Rectal smooth muscle tissue (tissue), 1 donor: ENCODE data around the gene DAB1.

Source experiments
- H3K27ac ChIP-seq: one replicate; pipeline ENCODE4 v1.7.0; 2013; ENCODE audit warnings: low read depth, low read length, inconsistent platforms
- H3K27me3 ChIP-seq: one replicate; pipeline ENCODE4 v1.7.0; 2013; ENCODE audit warnings: low read length; ENCODE audit not compliant: control insufficient read depth, insufficient read depth
- H3K36me3 ChIP-seq: one replicate; pipeline ENCODE4 v1.7.0; 2013; ENCODE audit warnings: low read length; ENCODE audit not compliant: control insufficient read depth, insufficient read depth
- H3K4me1 ChIP-seq: one replicate; pipeline ENCODE4 v1.7.0; 2013; ENCODE audit warnings: low read length; ENCODE audit not compliant: control insufficient read depth, insufficient read depth
- H3K4me3 ChIP-seq: one replicate; pipeline ENCODE4 v1.7.0; 2013; ENCODE audit warnings: low read length
- H3K9ac ChIP-seq: one replicate; pipeline ENCODE4 v1.7.0; 2013; ENCODE audit warnings: low read length

The DAB1 gene

DNA sequence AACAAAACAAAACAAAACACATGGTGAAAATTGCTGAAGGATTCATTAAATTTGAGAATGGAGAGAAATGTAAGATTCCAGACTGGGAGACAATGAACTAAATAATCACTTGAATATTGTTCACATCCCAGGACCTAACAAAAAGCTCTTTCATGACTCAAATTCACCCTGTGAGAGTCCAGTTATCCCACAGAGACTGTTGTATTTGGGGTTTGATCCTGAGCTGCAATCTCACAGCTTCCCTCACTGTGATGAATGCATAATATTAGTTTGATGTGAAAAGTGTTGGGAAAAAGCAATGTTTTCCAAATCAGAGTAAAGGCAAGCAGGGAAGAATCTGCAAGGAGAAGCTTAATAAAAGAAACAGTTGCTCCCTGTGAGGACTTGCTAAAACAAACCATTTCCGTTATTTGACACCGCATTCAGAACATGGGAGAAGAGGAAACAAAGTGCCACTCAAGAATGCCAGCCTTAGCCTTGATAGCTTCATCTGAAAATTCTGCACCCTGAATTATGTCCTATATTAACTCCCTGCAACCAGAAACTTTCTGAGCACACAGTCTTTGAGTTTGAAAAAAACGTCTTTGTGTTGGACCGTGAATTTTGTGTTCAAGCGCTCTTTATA is 208.8 kb downstream of the DAB1 start:
- Histone ChIP-seq H3K27ac (no peak overlapping the region), H3K27me3 (no peaks in the 10 kb centered on the region), H3K36me3 (no peaks in the 10 kb centered on the region), H3K4me1 (no peaks in the 10 kb centered on the region), H3K9ac (no peak overlapping the region), H3K4me3 (no peak overlapping the region)

DNA sequence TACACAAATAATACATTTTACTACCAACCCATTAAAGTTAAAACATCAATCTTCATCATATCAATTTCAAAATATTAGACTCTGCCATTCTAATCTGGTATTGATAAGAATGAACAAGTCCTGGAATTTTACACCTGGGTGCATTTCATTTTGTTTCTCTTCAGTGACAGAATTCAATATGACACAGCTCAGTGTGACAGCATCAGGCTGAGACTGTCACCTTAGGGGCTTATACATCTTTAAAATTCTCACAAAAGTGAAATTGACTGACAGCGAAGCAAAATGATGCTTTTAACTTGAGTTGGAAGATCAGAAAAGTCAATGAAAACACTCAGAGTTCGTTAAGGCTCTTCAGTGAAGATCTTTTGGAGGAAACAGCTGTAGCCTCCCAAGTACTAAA is 213.0 kb downstream of the DAB1 start:
- no peak overlapping the region for H3K27ac ChIP-seq
- no peaks in the 10 kb centered on the region for H3K27me3 ChIP-seq
- H3K36me3 ChIP-seq: no peaks in the 10 kb centered on the region
- H3K4me1 ChIP-seq: no peaks in the 10 kb centered on the region
- H3K9ac ChIP-seq: no peak overlapping the region
- H3K4me3 ChIP-seq: no peak overlapping the region

DNA sequence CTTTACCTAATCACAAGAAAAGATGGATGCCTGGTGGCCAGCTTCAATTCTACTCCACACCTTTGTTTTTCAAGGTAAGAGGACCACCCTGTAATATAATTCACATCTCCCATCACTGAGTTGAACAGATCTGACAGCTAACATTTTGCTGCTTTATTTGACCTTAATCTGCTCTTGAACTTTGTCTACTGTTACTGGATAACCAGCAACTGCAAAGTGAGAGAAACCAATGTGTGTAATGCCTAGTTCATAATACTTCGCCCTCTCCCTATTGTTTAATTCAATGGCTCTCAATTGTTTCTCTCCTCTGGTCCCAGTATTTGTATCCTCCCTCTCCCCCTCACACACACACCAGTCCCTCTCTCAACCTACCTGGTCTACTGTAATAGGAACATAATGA is 214.4 kb downstream of the DAB1 start:
- Histone ChIP-seq H3K27me3 (no peaks in the 10 kb centered on the region), H3K9ac (no peak overlapping the region), H3K4me1 (no peaks in the 10 kb centered on the region), H3K4me3 (no peak overlapping the region), H3K27ac (no peak overlapping the region), H3K36me3 (no peaks in the 10 kb centered on the region)

DNA sequence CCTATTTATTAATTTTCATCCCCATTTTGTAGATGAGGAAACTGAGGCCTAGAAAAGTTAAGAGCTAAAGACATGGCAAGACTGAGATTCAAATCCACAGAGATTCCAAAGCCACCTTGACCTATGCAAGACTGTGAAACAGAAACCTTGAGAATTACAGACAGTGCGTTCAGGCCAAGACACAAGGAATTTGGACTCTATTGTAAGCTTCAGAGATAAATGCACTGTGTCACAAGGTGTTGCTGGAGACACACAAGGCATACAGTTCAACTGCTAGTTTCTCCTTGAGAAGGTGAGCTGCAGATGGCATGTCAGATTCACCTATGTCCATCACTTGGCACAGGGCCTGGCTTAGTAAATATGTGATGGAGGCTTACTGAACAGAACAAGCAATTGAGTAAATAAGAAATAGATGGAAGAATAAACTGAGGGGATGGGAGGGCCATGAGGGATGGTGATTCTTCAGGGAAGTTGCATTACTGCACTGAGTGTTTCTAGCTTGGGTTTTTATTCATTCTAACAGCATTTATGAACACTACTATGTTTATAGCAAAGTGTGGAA is 215.0 kb downstream of the DAB1 start:
- Histone ChIP-seq H3K4me3 (no peak overlapping the region), H3K4me1 (no peaks in the 10 kb centered on the region), H3K27ac (no peak overlapping the region), H3K36me3 (no peaks in the 10 kb centered on the region), H3K9ac (no peak overlapping the region), H3K27me3 (no peaks in the 10 kb centered on the region)

DNA sequence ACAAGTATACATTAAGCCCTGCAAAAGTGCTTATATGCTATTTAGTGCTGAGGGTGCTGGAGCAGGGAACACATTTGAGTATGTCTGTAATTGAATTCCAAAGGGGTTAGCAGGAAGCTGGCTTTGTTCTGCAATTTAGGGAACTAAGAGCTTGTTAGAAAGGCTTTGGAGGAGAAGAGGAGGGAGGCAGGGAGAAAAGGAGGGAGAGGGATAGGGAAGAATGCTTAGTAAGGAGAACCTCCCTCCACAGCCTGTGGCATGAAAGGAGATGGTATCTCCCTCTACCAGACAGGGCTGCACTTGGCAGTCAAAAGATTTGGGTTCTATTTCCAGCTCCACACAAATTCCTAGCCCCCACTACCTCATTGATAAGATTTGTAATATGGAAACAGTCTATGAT is 217.8 kb downstream of the DAB1 start:
- H3K4me1 ChIP-seq: no peaks in the 10 kb centered on the region
- no peak overlapping the region for H3K4me3 ChIP-seq
- no peak overlapping the region for H3K9ac ChIP-seq
- H3K36me3 ChIP-seq: no peaks in the 10 kb centered on the region
- H3K27me3 ChIP-seq: no peaks in the 10 kb centered on the region
- H3K27ac ChIP-seq: no peak overlapping the region

DNA sequence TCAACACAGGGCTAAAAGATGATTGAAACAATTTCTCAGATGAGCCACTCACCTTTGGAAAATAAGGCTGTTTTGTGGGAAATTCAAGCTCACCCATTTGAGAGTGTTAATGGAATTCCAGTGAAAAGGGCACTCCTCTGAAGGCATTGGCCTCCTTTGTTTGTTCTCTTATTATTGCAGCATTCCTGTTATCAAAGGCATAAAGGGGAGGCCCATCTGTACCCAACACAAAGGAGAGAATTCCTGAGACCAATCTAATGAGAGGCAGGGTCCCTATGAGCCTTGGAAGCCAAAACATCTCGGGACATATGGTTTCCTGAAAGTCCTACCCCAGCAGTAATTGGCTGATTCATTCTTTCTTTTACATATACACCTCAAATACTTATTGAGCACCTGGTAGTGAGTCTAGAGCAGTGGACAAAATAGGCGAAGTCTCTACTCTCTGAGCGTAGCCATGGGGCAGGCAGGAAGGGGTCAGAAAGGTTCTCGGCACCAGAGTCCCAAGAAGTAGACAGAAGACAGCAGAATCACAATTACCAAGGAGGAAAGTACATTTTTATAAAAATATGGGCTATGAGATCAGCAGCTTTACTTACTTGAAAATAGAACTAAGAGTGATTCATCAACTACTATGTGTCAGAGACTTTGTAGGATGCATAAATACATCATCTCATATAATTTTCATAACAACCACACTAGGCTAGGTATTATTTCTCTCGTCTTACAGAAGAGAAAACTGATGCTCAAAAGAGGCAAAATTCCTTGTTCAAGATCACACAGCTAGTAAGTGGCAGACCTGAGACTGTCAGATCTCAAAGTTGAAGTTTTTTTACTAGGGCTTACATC is 218.7 kb downstream of the DAB1 start:
- Histone ChIP-seq H3K36me3 (no peaks in the 10 kb centered on the region), H3K27ac (no peak overlapping the region), H3K27me3 (no peaks in the 10 kb centered on the region), H3K9ac (no peak overlapping the region), H3K4me1 (no peaks in the 10 kb centered on the region), H3K4me3 (no peak overlapping the region)

DNA sequence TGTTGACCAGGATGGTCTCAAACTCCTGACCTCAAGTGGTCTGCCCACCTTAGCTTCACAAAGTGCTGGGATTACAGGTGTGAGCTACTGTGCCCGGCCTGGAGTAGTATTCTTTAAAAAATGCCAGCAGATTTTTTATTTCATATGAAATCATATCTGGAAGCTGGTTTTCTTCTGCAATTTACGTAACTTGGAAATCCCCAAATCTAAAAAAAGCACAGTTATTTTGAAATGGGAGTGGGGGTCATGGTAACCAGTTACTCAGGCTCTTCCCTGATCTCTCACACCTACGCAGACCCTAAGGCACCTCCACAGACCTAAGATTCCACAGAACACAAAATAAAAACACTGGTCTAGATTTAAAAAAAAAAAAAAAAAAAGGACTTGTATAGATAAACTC is 219.8 kb downstream of the DAB1 start:
- Histone ChIP-seq H3K27me3 (no peaks in the 10 kb centered on the region), H3K27ac (no peak overlapping the region), H3K4me1 (no peaks in the 10 kb centered on the region), H3K4me3 (no peak overlapping the region), H3K36me3 (no peaks in the 10 kb centered on the region), H3K9ac (no peak overlapping the region)

DNA sequence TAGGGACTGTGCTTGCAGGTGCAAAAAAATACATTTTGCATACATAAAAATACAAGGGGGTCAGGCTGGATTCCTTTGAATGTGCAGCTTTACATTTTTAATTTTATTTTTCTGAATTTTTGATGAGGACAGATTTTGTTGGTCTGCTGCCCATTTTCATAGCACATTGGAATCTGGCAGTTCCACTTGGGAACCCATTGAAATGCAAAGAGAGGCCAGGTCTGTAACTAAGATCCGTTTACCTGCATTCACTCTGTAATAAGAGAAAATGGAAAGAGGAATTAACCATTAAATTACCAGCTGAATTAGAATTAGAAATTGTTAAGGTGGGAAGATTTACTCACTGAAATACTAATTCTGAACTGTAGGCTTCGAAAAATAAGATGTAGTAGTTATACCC is 221.6 kb downstream of the DAB1 start:
- H3K4me1 ChIP-seq: no peaks in the 10 kb centered on the region
- no peaks in the 10 kb centered on the region for H3K36me3 ChIP-seq
- no peak overlapping the region for H3K9ac ChIP-seq
- no peak overlapping the region for H3K4me3 ChIP-seq
- no peaks in the 10 kb centered on the region for H3K27me3 ChIP-seq
- no peak overlapping the region for H3K27ac ChIP-seq

DNA sequence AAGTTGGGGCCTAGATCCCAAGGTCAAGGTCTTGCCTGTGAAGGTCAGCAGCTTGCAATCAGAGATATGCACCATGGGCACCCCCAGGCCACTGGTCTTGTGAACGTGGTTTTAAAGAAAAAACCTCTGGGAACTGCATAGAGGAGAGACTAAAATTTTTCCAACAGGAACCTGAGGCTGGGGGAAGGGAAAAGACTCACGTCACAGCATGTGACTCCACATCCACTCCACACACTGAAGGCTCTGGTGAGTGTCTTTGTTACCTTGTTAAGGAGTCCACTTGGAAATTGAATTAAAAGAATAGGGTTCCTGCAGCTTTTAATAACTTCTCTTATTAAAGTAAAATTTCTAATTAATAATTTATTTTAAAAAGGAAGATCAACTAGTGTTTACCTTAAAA is 224.9 kb downstream of the DAB1 start:
- Histone ChIP-seq H3K9ac (no peak overlapping the region), H3K36me3 (no peaks in the 10 kb centered on the region), H3K4me3 (no peak overlapping the region), H3K27ac (no peak overlapping the region), H3K27me3 (no peaks in the 10 kb centered on the region), H3K4me1 (no peaks in the 10 kb centered on the region)

DNA sequence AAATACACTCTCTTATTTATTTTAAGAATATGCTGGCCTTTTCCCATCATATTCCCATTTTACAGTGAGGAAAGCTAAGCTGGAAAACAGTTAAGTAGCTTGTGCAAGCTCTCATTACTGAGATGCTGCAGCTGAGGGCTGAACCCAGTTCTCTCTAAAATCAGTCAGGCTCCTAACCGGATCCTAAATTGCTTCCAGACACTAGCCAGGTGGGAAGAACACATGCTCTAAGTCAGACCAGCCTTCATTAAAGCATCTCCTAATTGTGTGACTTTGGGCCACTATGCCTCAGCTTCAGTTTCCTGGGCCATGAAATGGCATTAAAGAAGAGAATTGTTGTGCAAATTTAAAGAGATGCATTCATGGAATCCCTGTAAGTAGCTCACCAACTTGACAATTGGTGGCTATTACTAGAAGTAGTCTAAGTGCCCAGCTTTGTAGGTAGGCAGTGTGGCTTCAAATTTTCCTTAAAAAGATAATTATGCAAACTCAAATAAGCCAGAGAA is 228.4 kb downstream of the DAB1 start:
- Histone ChIP-seq H3K9ac (no peak overlapping the region), H3K27me3 (no peaks in the 10 kb centered on the region), H3K4me1 (no peaks in the 10 kb centered on the region), H3K27ac (no peak overlapping the region), H3K4me3 (no peak overlapping the region), H3K36me3 (no peaks in the 10 kb centered on the region)

DNA sequence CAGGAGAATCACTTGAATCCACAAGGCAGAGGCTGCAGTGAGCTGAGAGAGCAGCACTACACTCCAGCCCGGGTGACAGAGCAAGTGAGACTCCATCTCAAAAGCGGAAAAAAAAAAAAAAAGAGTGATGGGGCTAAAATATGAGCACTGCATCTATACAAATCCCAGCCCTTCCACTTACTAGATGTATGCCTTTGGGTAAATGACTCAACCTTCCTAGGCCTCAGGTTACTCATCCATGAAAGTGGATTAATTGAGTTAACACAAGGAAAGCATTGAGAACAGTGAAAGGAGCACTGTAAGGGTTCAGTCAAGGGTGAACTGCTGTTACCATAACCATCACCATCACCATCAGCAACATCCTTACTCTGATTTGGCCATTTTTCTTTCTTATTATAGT is 231.6 kb downstream of the DAB1 start:
- Histone ChIP-seq H3K27me3 (no peaks in the 10 kb centered on the region), H3K9ac (no peak overlapping the region), H3K4me1 (no peaks in the 10 kb centered on the region), H3K36me3 (no peaks in the 10 kb centered on the region), H3K4me3 (no peak overlapping the region), H3K27ac (no peak overlapping the region)

DNA sequence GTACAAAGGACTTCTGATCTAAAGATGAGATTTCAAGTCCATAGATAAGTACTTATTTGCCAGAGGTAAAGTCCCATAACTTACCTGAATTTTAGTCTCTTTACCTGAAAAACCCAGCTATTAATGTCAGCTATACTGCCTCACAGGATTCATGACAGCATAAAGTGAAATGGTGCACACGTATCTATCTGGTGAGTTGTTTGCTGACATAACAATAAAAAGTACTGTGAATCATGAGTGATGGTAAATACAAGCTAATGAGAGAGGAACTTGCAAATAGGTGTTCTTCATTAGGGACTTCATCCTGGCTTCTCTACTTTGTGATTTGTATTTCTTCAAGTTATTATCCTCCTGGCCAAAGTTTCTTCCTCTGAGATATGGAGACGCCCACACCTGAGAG is 233.0 kb downstream of the DAB1 start:
- no peaks in the 10 kb centered on the region for H3K4me1 ChIP-seq
- H3K27ac ChIP-seq: no peak overlapping the region
- no peak overlapping the region for H3K4me3 ChIP-seq

More for the DNA sequence above, 233.0 kb downstream of the DAB1 start:
- Histone ChIP-seq H3K9ac (no peak overlapping the region), H3K27me3 (no peaks in the 10 kb centered on the region), H3K36me3 (no peaks in the 10 kb centered on the region)
